Ovary (tissue), 3 donors: ENCODE results near the gene GNG7.

Experiments
- CTCF ChIP-seq, 3 donors: fragments of 450-650 bp in 2 of 3; fragments of 200-600 bp in 1 of 3; IDR thresholded peaks; one replicate each; pipeline versions ENCODE4 v1.5.1 to v1.8.0; 2016 to 2022; ENCODE audit warnings: antibody characterized with exemption in 3 of 3, mild to moderate bottlenecking in 1 of 3
- POLR2A ChIP-seq: fragments of 450-650 bp; IDR thresholded peaks from one replicate; pipeline ENCODE4 v1.6.1; 2017; ENCODE audit warnings: antibody characterized with exemption, mild to moderate bottlenecking, moderate library complexity
- donor health status: DM: no; HTN: no; CAD: no.

GRCh38 chr19:2516727-2517126, 185.8 kb downstream of the GNG7 start:
- TF ChIP-seq CTCF (IDR thresholded peaks at IDR 0.05) (no peak), POLR2A (no peak)
